ENCODE measurements around the gene RDH12.

The RDH12 gene

DNA sequence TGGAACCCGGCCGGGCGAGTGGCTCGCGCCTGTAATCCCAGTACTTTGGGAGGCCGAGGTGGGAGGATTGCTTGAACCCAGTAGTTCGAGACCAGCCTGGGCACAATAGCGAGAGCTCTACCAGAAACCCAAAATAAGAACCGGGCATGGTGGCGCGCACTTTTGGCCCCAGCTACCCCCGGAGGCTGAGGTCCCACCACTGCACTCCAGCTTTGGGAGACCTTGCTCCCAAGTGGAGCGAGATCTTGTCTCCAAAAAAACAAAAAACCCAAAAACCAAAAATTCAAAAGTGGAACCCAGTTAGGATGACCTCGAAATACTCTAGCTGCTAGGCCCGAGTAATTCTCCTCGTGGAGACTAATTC, 26.5 kb upstream of the RDH12 start:
- Histone ChIP-seq H3K4me1 (ENCODE audit: control insufficient read depth, low read length) (peaks cover 31% of the 10 kb centered on the region), H3F3A (ENCODE audit: control insufficient read depth, insufficient read depth) (peaks cover 6% of the 10 kb centered on the region), H3K9me3 (ENCODE audit: control insufficient read depth, insufficient read depth, low read length) (no peaks in the 10 kb centered on the region), H3K27ac (ENCODE audit: low read depth, low read length) (peak overlapping the region; percentile 61; the same call in 1 of the 2 replicates), H3K36me3 (ENCODE audit: control insufficient read depth, low read length) (peaks cover 29% of the 10 kb centered on the region), H3K4me3 (ENCODE audit: low read length) (peak overlapping the region; percentile 95), H3K79me2 (ENCODE audit: control insufficient read depth, low read length) (peaks cover 42% of the 10 kb centered on the region), H3K4me2 (ENCODE audit: low read length) (peak overlapping the region; percentile 88), H3K27me3 (ENCODE audit: control insufficient read depth, low read length) (no peaks in the 10 kb centered on the region), H4K20me1 (ENCODE audit: control insufficient read depth, insufficient read depth, low read depth, low read length) (peaks cover 6% of the 10 kb centered on the region; the same call in 1 of the 2 replicates), H3K9me2 (replicated peaks; ENCODE audit: control insufficient read depth, low read length) (no peaks in the 10 kb centered on the region)
- no peak for TF ChIP-seq EZH2phosphoT487 (IDR thresholded peaks at IDR 0.05; ENCODE audit: borderline replicate concordance, low read length)
- TF ChIP-seq, protein P1, sequence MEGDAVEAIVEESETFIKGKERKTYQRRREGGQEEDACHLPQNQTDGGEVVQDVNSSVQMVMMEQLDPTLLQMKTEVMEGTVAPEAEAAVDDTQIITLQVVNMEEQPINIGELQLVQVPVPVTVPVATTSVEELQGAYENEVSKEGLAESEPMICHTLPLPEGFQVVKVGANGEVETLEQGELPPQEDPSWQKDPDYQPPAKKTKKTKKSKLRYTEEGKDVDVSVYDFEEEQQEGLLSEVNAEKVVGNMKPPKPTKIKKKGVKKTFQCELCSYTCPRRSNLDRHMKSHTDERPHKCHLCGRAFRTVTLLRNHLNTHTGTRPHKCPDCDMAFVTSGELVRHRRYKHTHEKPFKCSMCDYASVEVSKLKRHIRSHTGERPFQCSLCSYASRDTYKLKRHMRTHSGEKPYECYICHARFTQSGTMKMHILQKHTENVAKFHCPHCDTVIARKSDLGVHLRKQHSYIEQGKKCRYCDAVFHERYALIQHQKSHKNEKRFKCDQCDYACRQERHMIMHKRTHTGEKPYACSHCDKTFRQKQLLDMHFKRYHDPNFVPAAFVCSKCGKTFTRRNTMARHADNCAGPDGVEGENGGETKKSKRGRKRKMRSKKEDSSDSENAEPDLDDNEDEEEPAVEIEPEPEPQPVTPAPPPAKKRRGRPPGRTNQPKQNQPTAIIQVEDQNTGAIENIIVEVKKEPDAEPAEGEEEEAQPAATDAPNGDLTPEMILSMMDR (IDR thresholded peaks at IDR 0.05; ENCODE audit: low read depth, low read length, poor library complexity, severe bottlenecking) = no peak

GRCh38 chr14:67679006-67679405, 22.7 kb upstream of the RDH12 start:
- Histone ChIP-seq H3K36me3 (ENCODE audit: control insufficient read depth, low read length) (peaks cover 61% of the 10 kb centered on the region), H3F3A (ENCODE audit: control insufficient read depth, insufficient read depth) (peaks cover 6% of the 10 kb centered on the region)

DNA sequence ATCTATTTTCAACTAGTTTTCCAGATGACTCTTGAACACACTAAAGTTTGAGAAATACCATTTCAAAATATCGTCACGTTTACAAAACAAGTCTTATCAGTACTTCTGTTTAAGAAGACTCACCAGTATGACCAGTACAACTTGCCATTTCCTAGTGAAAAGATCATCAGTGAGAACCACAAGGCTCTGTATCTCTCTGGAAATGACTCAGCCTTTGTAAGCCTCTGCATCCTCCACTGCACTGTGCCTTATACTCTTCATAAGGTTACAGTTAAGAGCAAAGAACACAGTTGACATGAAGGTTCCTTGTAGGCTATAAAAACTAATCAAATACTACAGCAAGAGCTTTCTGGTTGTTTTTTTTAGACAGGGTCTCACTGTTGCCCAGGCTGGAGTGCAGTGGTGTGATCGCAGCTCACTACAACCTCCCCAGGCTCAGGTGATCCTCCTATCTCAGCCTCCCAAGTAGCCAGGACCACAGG, 21.5 kb upstream of the RDH12 start:
- Histone ChIP-seq H3K79me2 (ENCODE audit: control insufficient read depth, low read length) (no peaks in the 10 kb centered on the region), H3K4me3 (ENCODE audit: low read length) (no peak overlapping the region), H3K27me3 (ENCODE audit: control insufficient read depth, low read length) (no peaks in the 10 kb centered on the region), H3K9me3 (ENCODE audit: control insufficient read depth, insufficient read depth, low read length) (no peaks in the 10 kb centered on the region), H3K36me3 (ENCODE audit: control insufficient read depth, low read length) (peaks cover 70% of the 10 kb centered on the region), H4K20me1 (ENCODE audit: control insufficient read depth, insufficient read depth, low read depth, low read length) (no peaks in the 10 kb centered on the region), H3K27ac (ENCODE audit: low read depth, low read length) (no peak overlapping the region), H3K4me2 (ENCODE audit: low read length) (no peak overlapping the region), H3K4me1 (ENCODE audit: control insufficient read depth, low read length) (peaks cover 14% of the 10 kb centered on the region), H3F3A (ENCODE audit: control insufficient read depth, insufficient read depth) (peaks cover 10% of the 10 kb centered on the region), H3K9me2 (replicated peaks; ENCODE audit: control insufficient read depth, low read length) (no peaks in the 10 kb centered on the region)
- TF ChIP-seq EZH2phosphoT487 (IDR thresholded peaks at IDR 0.05; ENCODE audit: borderline replicate concordance, low read length) = no peak
- TF ChIP-seq, protein P1 (IDR thresholded peaks at IDR 0.05; ENCODE audit: low read depth, low read length, poor library complexity, severe bottlenecking) = no peak

More at GRCh38 chr14:67679006-67679405, 22.7 kb upstream of the RDH12 start:
- Histone ChIP-seq H4K20me1 (ENCODE audit: control insufficient read depth, insufficient read depth, low read depth, low read length) (no peaks in the 10 kb centered on the region), H3K4me1 (ENCODE audit: control insufficient read depth, low read length) (peaks cover 17% of the 10 kb centered on the region), H3K27me3 (ENCODE audit: control insufficient read depth, low read length) (no peaks in the 10 kb centered on the region), H3K79me2 (ENCODE audit: control insufficient read depth, low read length) (peaks cover 6% of the 10 kb centered on the region), H3K4me2 (ENCODE audit: low read length) (no peak overlapping the region), H3K27ac (ENCODE audit: low read depth, low read length) (no peak overlapping the region), H3K9me3 (ENCODE audit: control insufficient read depth, insufficient read depth, low read length) (no peaks in the 10 kb centered on the region), H3K4me3 (ENCODE audit: low read length) (no peak overlapping the region), H3K9me2 (replicated peaks; ENCODE audit: control insufficient read depth, low read length) (no peaks in the 10 kb centered on the region)
- no peak for TF ChIP-seq EZH2phosphoT487 (IDR thresholded peaks at IDR 0.05; ENCODE audit: borderline replicate concordance, low read length)
- TF ChIP-seq, protein P1 (IDR thresholded peaks at IDR 0.05; ENCODE audit: low read depth, low read length, poor library complexity, severe bottlenecking) = no peak

Measured in DOHH2 (cell line).